Activated CD8-positive, alpha-beta T cell treated with anti-CD3 and anti-CD28 coated beads for 36 hours (primary cell): ENCODE results near the gene TSPAN10. TPM values are rescaled to one million over a fixed set of nuclear protein-coding genes. Genes with fewer than 3 reads are reported as not detected.

Source experiments
- ATAC-seq: fragments of 200-7000 bp; cut with Tn5 transposase; one replicate; pipeline ENCODE4 v1.10.0; 2021; ENCODE audit warnings: mild to moderate bottlenecking, moderate library complexity
- CTCF ChIA-PET: fragments of 350-600 bp; sonication (Branson Sonifier 250); formaldehyde crosslinking; loops from one replicate; lab custom pipeline; 2021; ENCODE audit warnings: antibody characterized with exemption; lab: Charles Lee
- POLR2A ChIA-PET: fragments of 350-600 bp; sonication (Branson Sonifier 250); formaldehyde crosslinking; loops from one replicate; lab custom pipeline; 2021; ENCODE audit warnings: antibody characterized with exemption; lab: Charles Lee
- DNase-seq: peaks from one replicate; pipeline ENCODE4 v3.0.0-alpha.2; 2020
- H3K27ac Mint-ChIP-seq: one replicate; pipeline ENCODE4 v1.8.0; 2021; ENCODE audit warnings: mild to moderate bottlenecking, mixed read lengths
- H3K27me3 Mint-ChIP-seq: one replicate; pipeline ENCODE4 v1.8.0; 2021; ENCODE audit warnings: mixed read lengths
- H3K36me3 Mint-ChIP-seq: one replicate; pipeline ENCODE4 v1.8.0; 2021; ENCODE audit warnings: low read depth, mixed read lengths
- H3K4me1 Mint-ChIP-seq: one replicate; pipeline ENCODE4 v1.8.0; 2021; ENCODE audit warnings: low read depth, mixed read lengths
- H3K4me3 Mint-ChIP-seq: one replicate; pipeline ENCODE4 v1.8.0; 2021; ENCODE audit warnings: mild to moderate bottlenecking, moderate library complexity, mixed read lengths
- H3K9me3 Mint-ChIP-seq: one replicate; pipeline ENCODE4 v1.8.0; 2021; ENCODE audit warnings: mixed read lengths
- CTCF ChIP-seq: fragments of 200-600 bp; IDR thresholded peaks from one replicate; pipeline ENCODE4 v1.8.0; 2022; ENCODE audit warnings: antibody characterized with exemption, mild to moderate bottlenecking
- intact Hi-C: fragments of 100-400 bp; cut with micrococcal nuclease; formaldehyde crosslinking; loops from one replicate; pipeline ENCODE4 v1.10.0; 2022
- total RNA-seq, 2 experiments: library from RNA; stranded (reverse); gene quantifications; one replicate each; pipeline ENCODE4 v1.2.3, GENCODE V29; 2021

TSPAN10 gene
- total RNA-seq, 2 experiments from 2014 or later, result 0.18 to 0.22 TPM

GRCh38 chr17:81630274-81630673 lies 6.7 kb upstream of the TSPAN10 start:
- H3K4me1 Mint-ChIP-seq, result peaks cover 12% of the 10 kb centered on the region
- TF ChIP-seq CTCF, result no peak
- CTCF ChIA-PET, result no interaction called here
- POLR2A ChIA-PET, result interaction anchor here (0.6 to 1.1 kb wide), 4 partner anchors 10 to 20 kb away, joined by 3 to 5 read pairs (median 4); no protein-coding TSS in a partner anchor
- no peak overlapping the region for H3K27ac Mint-ChIP-seq
- H3K9me3 Mint-ChIP-seq, result no peaks in the 10 kb centered on the region
- ATAC-seq (no peak), DNase-seq (no peak)
- no peaks in the 10 kb centered on the region for H3K27me3 Mint-ChIP-seq
- peaks cover 43% of the 10 kb centered on the region for H3K36me3 Mint-ChIP-seq
- no peak overlapping the region for H3K4me3 Mint-ChIP-seq
- intact Hi-C loops, result no loop called here

GRCh38 chr17:81631482-81631881 lies 5.5 kb upstream of the TSPAN10 start:
- intact Hi-C loops, result no loop called here
- H3K4me3 Mint-ChIP-seq, result no peak overlapping the region
- peak overlapping the region; percentile 55 for H3K27ac Mint-ChIP-seq

DNA sequence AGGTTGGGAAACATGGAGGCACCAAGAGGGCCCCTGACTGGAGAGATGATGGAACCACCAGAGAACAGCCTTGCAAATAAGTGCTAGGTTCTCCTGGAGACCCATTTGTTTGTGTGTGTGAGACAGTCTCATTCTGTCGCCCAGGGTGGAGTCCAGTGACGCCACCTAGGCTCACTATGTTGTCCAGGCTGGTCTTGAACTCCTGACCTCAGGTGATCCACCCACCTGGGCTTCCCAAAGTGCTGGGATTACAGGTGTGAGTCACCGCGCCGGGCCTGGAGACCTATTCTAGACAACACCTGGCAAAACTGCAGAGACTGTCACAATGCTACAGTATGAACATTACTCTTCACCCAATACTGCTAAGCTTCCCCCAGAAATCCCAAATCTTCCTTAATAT lies 1.6 kb upstream of the TSPAN10 start:
- TF ChIP-seq CTCF, result no peak
- peaks cover 22% of the 10 kb centered on the region for H3K4me1 Mint-ChIP-seq
- H3K27me3 Mint-ChIP-seq, result no peaks in the 10 kb centered on the region
- intact Hi-C loops, result no loop called here
- peak overlapping the region; percentile 88 for H3K27ac Mint-ChIP-seq
- ATAC-seq, result no peak
- CTCF ChIA-PET, result interaction anchor here (0.5 to 1.4 kb wide), 2 partner anchors 34 to 60 kb away, joined by 3 to 5 read pairs; no protein-coding TSS in a partner anchor
- H3K9me3 Mint-ChIP-seq, result no peaks in the 10 kb centered on the region
- peaks cover 14% of the 10 kb centered on the region for H3K36me3 Mint-ChIP-seq
- H3K4me3 Mint-ChIP-seq, result peak overlapping the region; percentile 94
- POLR2A ChIA-PET, result interaction anchor here (0.7 to 1.3 kb wide), 2 partner anchors 27 to 388 kb away, joined by 3 to 4 read pairs; no protein-coding TSS in a partner anchor
- no peak for DNase-seq

More at GRCh38 chr17:81631482-81631881, 5.5 kb upstream of the TSPAN10 start:
- DNase-seq, result no peak
- Mint-ChIP-seq H3K36me3 (peaks cover 38% of the 10 kb centered on the region), H3K4me1 (peaks cover 19% of the 10 kb centered on the region), H3K27me3 (no peaks in the 10 kb centered on the region), H3K9me3 (no peaks in the 10 kb centered on the region)
- TF ChIP-seq CTCF, result no peak
- no peak for ATAC-seq
- CTCF ChIA-PET, result interaction anchor here (1.2 kb wide), 1 partner anchor 30 kb away, joined by 7 read pairs; no protein-coding TSS in a partner anchor
- POLR2A ChIA-PET, result interaction anchor here (0.7 kb wide), 1 partner anchor 34 kb away, joined by 3 read pairs; no protein-coding TSS in a partner anchor

DNA sequence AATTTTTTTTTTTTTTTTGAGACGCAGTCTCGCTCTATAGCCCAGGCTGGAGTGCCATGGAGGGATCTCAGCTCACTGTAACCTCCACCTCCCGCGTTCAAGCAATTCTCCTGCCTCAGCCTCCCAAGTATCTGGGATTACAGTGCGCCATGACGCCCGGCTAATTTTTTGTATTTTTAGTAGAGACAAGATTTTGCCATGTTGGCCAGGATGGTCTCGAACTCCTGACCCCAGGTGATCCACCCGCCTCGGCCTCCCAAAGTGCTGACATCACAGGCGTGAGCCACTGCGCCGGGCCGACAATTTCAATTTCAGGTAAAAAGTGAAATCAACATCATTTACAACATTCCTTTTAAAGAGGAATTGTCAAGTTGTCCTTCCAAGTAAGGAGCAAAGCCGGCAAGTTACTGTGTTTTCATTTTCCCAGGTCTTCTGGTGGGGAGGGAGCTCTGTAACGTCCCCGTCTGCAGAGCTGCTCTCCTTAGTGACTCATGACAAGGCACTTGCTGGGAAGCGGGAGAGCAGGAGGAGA lies 957 bp upstream of the TSPAN10 start:
- H3K4me3 Mint-ChIP-seq, result peak overlapping the region; percentile 94
- TF ChIP-seq CTCF, result no peak
- POLR2A ChIA-PET, result interaction anchor here (0.7 to 1.3 kb wide), 3 partner anchors 16 to 387 kb away, joined by 3 to 4 read pairs (median 3); no protein-coding TSS in a partner anchor
- DNase-seq (no peak), ATAC-seq (peak; percentile 11)
- CTCF ChIA-PET, result interaction anchor here (0.5 to 1.4 kb wide), 2 partner anchors 35 to 61 kb away, joined by 3 to 5 read pairs; no protein-coding TSS in a partner anchor
- H3K9me3 Mint-ChIP-seq, result no peaks in the 10 kb centered on the region
- no peaks in the 10 kb centered on the region for H3K27me3 Mint-ChIP-seq
- peaks cover 14% of the 10 kb centered on the region for H3K36me3 Mint-ChIP-seq
- intact Hi-C loops, result no loop called here
- H3K4me1 Mint-ChIP-seq, result peaks cover 22% of the 10 kb centered on the region
- H3K27ac Mint-ChIP-seq, result peak overlapping the region; percentile 88

- ChIA-PET POLR2A (no interaction called here), CTCF (interaction anchor here (0.9 to 1.2 kb wide), 3 partner anchors 24 to 37 kb away, joined by 3 to 4 read pairs (median 4); no protein-coding TSS in a partner anchor)
- peak overlapping the region; percentile 28 for H3K27ac Mint-ChIP-seq
- H3K36me3 Mint-ChIP-seq, result peaks cover 4% of the 10 kb centered on the region
- DNase-seq (no peak), ATAC-seq (no peak)
- no peaks in the 10 kb centered on the region for H3K27me3 Mint-ChIP-seq
- H3K4me3 Mint-ChIP-seq, result peak overlapping the region; percentile 39
- TF ChIP-seq CTCF, result no peak
- intact Hi-C loops, result no loop called here
- no peaks in the 10 kb centered on the region for H3K9me3 Mint-ChIP-seq
- peaks cover 15% of the 10 kb centered on the region for H3K4me1 Mint-ChIP-seq
These were observed 1.7 kb downstream of the TSPAN10 start for GRCh38 chr17:81638683-81639082.
